GM18520 (cell line): Measurements from ENCODE around the gene MBD1.
A peak's percentile ranks its signal among the peaks of the same experiment; 100 is the strongest.
"Not testable (repeated sequence)": the region's sequence is repeated elsewhere in the genome, so short reads cannot be mapped to it uniquely, and the experiment has no call there.

ENCODE experiments used
- ATAC-seq: cut with Tn5 transposase; IDR thresholded peaks from one replicate; pipeline ENCODE4 v1.9.1; 2021; ENCODE audit not compliant: unreplicated experiment

MBD1 gene, protein sequence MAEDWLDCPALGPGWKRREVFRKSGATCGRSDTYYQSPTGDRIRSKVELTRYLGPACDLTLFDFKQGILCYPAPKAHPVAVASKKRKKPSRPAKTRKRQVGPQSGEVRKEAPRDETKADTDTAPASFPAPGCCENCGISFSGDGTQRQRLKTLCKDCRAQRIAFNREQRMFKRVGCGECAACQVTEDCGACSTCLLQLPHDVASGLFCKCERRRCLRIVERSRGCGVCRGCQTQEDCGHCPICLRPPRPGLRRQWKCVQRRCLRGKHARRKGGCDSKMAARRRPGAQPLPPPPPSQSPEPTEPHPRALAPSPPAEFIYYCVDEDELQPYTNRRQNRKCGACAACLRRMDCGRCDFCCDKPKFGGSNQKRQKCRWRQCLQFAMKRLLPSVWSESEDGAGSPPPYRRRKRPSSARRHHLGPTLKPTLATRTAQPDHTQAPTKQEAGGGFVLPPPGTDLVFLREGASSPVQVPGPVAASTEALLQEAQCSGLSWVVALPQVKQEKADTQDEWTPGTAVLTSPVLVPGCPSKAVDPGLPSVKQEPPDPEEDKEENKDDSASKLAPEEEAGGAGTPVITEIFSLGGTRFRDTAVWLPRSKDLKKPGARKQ

DNA sequence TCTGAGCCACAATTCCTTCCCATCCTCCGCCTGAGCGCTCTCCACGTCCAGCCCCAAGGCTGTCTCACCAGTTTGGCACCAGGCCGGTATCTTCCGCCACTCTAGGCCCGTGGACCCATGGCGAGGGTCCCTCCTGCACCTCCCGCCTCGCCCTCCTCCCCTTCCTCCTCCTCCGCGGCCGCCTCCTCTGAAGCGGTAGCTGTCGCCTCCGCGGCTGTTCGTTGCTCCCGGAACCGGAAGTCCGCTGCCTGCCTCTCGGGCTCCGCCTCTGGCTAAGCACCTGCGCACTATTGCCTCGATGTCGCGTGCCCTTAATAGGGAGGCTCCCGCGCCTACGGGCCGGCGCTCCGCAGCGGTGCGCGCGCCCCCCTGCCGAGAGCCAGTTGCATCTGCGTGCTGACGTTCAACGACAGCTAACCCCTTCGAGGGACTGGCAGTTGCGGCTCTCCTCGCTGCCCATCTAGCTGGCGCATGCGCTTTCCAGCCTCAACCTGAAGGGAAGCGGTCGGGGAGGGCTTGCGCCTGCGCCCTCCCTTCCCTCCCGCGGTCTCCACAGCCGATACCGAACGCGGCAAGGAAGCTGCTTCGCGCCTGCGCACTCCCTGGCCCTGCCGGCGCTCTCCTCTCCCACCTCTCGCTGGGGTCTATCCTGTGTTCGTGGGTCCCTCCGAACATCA is at the start of gene MBD1:
Gene MBD1 (minus strand): TSS at position 229 of the 677 bp plus-strand sequence. CDS start 1,531 bp downstream, outside the sequence.
- peak; percentile 91 for ATAC-seq

DNA sequence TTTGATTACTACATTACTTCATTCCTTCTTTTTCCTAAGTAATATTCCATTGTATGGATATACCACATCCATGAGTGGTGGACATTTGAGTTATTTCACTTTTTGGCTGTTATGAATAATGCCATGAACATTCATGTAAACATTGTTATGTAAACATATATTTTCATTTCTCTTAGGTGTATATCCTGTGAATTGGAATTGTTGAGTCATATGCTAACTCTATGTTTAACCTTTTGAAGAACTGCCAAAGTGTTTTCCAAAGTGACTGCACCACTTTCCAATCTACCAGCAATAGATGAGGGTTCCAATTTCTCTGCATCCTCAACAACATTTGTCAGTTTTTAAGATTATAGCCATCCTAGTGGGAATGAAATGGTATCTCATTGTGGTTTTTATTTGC is 48.9 kb upstream of the MBD1 start:
- no peak for ATAC-seq

DNA sequence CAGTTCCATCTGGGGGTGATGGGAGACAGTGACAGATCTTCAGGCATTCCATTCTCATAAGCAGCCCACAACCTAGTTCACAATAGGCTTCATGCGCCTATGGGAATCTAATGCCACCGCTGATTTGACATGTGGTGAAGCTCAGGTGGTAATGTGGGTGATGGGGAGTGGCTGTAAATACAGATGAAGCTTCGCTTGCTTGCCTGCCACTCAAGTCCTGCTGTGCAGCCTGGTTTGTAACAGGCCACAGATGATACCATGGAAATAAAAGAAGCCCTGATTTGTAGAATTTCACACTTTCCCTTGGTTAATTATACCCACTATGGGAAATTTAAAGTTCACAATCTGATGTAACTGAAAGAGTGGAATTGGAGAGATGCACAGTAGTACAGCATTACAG is 46.7 kb upstream of the MBD1 start:
- no peak for ATAC-seq

DNA sequence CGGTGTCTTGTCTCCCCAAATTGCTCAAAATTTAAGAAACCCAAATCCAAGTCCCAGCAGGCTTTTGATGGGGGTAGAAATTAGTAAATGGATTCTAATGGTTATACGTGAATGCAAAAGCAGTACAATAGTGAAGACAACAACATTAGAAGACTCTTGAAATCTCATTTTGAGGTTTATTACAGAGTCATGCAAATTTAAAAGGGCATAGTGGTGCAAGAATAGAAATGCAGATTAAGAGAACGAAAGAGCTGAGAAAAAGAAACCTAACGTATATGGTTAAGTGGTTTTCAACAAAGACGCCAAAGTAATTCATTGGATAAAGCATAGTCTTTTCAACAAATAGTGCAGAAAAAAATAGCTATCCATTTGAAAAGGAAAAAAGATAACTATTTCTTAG is 39.4 kb upstream of the MBD1 start:
- peak; percentile 74 for ATAC-seq

DNA sequence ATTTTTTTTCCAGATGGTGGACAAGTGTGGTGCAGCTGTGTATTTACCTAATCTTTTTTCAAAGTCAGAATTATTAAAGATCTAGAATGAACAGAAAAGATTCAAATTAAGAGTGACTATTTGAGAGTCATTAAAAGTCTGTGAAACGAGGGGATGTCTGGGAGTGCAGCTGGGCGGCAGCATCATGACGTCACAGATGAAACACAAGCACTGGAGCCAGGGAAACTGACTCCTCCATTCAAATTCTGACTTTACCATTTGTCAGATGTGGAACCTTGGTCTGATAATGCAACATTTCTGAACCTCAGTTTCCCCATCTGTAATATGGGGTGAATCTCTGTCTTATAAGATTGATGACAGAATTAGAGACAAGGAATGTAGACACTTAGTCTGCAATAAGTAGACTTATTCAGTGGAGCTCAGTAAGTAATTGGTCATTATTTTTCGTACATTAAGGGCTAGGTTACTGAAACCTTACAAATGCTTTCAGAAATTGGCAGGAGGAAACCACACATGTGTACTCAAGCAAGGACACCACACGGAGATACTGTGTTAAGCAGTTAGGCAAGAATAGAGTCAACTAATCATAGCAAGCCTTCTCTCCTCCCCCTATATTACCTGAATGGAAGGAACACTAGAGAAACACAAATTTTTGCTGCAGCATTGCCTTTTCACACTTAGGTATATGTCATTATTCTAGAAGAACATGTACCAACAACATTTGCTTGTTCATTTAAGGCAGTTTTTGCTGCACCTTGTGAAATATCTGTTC is 34.0 kb upstream of the MBD1 start:
- peak; percentile 56 for ATAC-seq

DNA sequence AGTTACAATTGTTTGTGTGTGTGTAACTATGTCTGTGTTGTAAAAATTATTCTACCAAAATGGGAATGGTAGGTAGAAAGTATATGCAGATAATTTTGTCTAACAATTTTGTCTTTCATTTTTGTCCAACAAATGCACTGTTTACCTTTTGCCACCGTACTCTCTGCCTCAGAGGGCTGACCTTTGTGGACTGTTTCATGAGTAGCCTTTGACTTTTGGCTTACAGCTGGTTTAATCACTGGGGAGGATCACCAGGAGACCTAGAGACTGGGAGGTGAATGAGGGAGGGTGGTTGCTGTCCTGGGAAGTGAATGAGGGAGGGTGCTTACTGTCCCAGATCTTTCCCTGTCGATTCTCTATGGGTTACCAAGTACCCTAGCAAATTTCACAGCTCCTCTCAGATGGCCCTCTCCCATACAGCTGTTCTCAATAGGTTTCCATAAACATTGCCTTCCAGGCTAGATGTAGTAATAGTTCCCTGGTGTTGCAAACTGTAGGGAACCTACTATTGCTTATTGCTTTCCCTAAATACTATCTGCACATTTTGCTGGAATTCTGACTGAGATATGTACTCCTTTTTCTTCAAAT is 32.6 kb upstream of the MBD1 start:
- ATAC-seq, result no peak

DNA sequence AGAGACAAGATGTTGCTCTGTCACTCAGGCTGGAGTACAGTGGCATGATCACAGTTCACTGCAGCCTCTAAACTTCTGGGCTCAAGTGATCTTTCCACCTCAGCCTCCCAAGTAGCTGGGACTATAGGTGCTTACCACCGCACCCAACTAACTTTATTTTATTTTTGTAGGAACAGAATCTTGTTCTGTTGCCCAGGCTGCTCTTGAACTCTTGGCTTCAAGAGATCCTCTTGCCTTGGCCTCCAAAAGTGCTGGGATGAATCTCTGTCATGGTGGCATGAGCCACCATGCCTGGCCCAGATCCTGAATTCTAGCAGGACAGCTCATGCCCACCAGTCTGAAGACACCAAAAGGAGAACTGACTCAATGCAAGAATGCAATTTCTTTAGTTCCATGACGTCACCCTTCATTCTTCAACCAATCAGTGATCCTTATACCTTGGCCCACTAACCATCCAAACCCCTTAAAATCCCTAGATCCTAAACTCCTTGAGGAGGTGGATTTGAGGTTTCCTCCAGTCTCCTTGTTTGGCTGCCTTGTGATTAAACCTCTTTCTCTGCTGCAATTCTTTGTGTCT is 31.8 kb upstream of the MBD1 start:
- ATAC-seq, result peak; percentile 9

DNA sequence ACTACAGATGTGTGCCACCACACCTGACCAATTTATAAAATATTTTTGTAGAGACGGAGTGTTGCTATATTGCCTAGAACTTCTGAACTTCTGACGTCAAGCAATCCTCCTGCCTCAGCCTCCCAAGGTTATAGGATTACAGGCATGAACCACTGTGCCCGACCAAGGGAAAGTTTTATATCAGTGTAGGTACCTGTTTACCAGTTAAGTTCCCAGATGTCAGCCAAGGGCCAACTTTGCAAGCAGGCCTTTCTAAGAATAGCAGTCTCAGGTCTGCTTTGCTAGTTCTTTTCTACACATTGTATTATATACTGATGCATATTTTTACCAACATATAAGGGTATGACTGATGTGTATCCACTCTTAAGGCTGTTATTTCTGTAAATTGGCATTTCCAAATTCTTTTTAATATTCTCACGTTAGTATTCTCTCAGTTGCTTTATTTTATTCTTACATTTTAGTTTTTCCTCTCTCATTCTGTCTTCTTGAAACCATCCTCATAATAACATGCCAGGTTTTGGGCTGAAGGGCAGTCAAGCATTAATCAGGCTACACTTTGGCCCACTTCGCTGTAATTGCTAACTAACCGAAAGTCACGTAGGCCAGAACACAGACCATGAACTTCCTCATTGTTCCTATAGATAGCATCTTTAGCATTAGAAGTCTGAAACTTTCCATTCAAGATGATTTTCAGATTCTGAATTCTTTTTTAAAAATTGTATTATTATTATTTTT is 31.1 kb upstream of the MBD1 start:
- ATAC-seq, result peak; percentile 49

DNA sequence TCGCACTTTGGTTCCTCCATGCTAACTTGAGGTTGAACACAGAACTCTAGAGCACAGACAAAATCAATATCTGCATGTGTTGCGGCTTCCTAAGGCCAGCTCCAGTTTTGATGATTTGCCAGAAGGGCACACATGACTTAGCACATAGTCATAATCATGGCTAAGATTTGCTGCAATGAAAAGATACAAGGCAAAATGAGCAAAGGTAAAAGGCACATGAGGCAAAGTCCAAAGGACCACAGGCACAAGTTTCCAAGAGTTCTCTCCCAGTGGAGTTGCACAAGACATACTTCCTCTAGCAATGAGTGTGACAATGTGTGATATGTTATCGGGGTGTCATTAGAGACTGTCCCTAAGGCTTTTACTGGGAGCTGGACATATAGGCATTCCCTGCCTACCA is 30.3 kb upstream of the MBD1 start:
- no peak for ATAC-seq

DNA sequence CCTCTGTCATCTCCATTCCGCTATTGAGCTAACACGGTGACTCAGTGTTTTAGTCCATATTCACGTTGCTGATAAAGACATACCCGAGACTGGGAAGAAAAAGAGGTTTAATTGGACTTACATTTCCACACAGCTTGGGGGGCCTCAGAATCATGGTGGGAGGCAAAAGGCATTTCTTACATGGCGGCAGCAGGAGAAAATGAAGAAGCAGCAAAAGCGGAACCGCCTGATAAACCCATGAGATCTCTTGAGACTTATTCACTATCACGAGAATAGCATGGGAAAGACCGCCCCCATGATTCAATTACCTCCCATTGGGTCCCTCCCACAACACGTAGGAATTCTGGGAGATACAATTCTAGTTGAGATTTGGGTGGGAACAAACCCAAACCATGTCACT is 28.8 kb upstream of the MBD1 start:
- ATAC-seq, result no peak

DNA sequence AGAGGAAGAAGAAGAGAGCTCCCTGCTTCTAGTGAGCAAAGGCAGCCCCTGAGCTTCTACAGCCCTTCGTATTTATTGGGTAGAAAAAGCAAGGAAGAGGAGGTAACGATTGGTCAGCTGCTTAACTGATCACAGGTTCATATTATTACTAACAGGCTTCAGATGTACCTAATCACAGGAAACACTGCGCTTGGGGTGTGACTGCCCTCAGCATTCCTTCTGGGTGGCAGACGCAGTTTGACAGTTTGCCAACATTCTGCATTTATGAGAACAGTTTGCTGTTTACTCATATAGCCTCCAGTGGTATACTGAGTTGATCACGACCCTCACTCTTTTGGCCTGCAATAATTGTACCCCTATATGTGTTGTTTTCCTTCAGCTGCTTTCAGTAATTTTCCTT is 27.5 kb upstream of the MBD1 start:
- not testable (repeated sequence) for ATAC-seq

DNA sequence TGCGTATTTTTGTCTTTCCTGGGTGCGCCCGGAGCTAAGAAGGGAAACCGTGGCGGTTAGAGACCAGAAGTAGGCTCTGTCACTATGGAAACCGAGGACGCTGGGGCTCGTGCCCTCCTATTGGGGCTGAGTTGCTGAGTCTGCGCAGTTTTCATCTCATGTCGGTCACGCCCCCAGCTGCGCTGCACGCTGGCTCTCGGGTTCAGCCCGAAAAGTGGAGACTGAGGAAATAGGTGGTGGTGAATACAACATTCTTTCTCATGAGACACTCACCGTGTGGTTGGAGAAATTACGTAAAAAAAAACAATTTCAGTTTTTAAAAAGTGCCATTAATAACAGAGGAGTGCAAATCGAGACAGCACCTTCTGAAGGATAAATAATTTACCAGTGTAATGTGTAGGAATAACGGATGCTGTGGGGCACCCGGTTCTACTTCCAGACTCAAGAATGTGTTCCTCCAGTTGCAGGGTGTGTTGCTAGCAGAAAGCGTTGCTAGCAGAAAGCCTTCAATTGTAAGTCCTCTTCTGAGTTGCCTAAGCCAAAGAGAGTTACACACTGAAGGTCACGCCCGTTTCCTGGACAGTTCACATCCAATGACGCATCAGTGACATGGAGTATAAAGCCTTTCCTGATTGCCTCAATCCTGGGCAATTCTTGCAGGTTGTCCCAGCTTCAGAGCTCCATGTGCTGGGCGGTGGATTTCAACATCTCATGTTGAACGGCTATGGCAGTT is 26.6 kb upstream of the MBD1 start:
- ATAC-seq, result peak; percentile 83

DNA sequence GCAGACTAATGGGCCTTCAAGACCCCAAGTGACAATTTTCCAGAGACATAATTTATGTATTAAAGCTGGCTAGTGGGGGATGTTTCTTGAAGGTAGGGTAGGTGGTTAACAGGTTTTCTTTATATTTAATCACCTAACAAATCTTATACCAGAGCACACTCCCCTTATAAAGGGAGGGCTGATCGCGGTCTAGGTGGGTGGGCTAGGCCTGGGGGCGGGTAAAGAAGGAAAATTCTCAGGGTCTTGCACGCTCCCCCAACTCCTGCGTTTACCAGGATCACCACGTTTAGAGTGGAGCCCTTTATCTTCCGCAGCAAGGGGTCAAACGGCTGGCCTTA is 26.0 kb upstream of the MBD1 start:
- ATAC-seq, result no peak

DNA sequence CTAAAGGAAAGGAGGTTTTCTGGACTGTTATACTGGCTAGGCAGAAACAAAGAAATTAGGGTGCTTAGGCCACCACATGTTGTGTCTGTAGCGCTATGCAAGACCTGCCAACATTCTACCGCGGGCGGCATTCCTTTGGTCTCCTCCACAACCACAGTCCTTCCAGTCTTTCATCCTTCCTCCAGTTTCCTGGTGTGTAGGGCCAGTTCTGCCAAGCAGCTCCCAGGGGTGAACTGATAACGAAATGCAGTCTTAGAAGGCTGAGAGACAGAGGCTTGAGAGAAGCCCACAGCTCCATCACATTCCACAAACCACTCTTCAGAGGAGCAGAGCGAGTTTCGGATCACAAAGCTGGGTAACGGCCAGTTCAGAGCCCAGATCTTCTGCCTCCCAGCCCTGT is 25.6 kb upstream of the MBD1 start:
- ATAC-seq, result no peak

DNA sequence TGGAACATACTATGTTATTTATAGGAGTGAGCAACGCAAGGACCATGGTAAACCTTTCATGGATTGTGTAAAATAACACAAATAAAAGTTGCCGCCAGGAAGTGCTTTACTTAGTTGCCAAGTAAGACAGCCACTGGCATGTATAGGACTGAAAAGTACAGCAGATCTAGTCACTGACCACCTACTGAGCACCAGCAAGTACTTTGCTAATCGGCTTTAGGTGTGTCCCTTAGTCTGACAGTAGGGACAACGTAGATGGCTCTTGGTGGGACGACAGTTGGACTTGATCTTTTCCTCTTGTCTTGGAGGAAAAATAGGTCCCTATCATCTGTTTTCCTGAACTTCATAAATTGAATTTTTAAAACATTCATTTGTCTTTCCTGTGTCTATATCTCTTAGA is 19.8 kb upstream of the MBD1 start:
- no peak for ATAC-seq

DNA sequence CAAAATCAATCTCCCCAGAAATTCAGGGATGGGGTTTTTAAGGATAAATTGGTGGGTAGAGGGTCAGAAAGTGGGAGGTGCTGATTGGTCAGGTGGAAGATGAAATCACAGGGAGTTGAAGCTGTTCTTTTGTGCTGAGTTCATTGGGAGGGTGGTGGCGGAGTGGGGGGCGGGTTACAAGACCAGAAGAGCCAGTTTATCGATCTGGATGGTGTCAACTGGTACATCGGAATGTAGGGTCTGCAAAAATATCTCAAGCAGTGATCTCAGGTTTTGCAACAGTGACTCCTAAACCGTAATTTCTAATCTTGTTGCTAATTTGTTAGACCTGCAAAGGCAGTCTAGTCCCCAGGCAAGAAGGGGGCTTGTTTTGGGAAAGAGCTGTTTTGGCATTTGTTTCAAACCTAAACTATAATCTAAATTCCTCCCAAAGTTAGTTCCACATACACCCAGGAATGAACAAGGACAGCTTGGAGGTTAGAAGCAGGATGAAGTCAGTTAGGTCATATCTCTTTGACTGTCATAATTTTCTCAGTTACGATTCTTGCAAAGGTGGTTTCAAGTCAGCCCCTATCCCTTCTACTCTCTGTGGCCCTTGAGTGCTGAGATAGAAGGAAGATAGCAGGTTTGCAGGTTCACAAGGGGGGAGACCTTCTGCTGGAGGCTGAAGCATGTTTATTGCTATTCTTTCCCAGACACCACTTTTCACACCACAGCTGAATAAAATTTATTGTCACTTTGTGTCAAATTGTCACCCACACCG is 18.5 kb upstream of the MBD1 start:
- no peak for ATAC-seq

DNA sequence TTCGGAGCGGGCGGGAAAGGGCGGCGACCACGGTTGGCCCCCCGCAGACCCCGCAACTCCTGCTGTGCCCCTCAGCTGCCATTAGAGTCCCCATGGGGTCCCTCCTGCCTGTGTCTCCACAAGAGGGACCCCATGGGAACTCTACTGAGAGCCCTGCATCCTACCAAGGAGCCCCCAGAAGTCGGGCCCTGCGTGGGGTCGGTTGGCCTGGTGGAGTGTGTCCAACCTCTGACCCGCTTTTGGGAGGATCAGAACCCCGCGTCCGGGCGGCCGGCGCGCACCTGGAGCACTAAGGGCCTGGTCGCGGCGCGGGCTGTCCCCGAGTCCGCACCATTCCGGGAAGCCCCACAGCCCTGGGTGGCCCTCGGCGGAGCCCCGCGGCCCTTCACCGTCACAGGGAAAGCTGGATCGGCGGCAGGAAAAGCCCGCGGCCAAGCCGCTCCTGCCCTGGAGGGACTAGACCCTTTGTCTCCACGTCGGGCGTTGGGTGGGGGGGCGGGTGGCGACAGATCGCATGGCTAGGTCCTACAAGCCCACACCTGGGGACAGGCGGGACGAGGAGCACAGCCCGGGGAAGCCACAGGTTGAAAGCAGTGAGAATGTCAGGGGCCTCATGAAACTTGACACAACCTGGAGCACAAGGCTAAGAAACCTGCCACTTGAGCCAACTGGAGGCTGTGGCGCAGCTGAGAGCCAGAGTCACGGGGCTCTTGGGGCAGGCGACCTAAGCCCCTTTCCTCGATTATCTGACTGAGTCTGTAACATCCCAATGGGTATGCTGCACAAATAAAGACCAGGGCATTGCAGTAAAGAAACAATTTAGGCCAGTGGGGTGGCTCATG is 17.3 kb upstream of the MBD1 start:
- ATAC-seq, result no peak
